ENCODE data around the gene INO80. TPM values are rescaled to one million over a fixed set of nuclear protein-coding genes. Genes with fewer than 3 reads are reported as not detected.
"Not testable (repeated sequence)": the region's sequence is repeated elsewhere in the genome, so short reads cannot be mapped to it uniquely, and the experiment has no call there.

The INO80 gene
- total RNA-seq, 1 donor from 2014 or later = 23.5 TPM

DNA sequence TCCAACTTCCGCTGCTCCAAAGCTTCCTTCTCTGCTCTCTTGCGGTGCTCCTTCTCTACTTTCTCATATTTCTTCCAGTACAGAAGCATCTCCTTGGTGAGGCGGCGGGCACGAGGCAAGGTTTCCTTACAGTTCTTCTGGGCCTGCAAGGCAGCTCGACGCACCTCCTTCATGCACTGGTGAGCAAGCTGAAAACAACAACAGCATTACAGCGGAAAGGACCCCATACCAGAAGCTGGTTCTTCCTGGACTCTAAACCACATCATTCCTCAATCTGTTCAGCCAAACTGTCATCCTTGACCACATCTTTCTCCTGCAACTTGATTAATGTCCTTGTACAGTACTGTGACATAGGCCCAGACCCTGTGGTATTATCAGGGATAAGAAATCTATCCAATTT lies 36.4 kb downstream of the INO80 start:
- Histone ChIP-seq H3K27me3 (ENCODE audit: control insufficient read depth in 3 of 3, insufficient read depth in 3 of 3, low read length in 3 of 3) (no peaks in the 10 kb centered on the region), H3K9ac (ENCODE audit: low read depth in 1 of 3, low read length in 3 of 3) (no peak overlapping the region), H3K9me3 (ENCODE audit: control insufficient read depth in 3 of 3, low read length in 3 of 3) (no peaks in the 10 kb centered on the region), H3K27ac (ENCODE audit: low read depth, low read length) (no peak overlapping the region), H3K4me3 (ENCODE audit: low read length in 3 of 3) (no peak overlapping the region), H3K36me3 (ENCODE audit: control insufficient read depth in 3 of 3, insufficient read depth in 3 of 3, low read length in 3 of 3) (peaks cover 48 to 69% (median 62%) of the 10 kb centered on the region in 3 donors), H3K4me1 (ENCODE audit: control insufficient read depth in 3 of 3, insufficient read depth in 3 of 3, low read length in 3 of 3) (no peaks in the 10 kb centered on the region)

GRCh38 chr15:41078879-41079278 lies 37.2 kb downstream of the INO80 start:
- H3K9me3 ChIP-seq (ENCODE audit: control insufficient read depth in 3 of 3, low read length in 3 of 3) = not testable (repeated sequence)
- H3K36me3 ChIP-seq (ENCODE audit: control insufficient read depth in 3 of 3, insufficient read depth in 3 of 3, low read length in 3 of 3) = peaks cover 49 to 69% (median 57%) of the 10 kb centered on the region in 3 donors

GRCh38 chr15:41078125-41078524 lies 38.0 kb downstream of the INO80 start:
- Histone ChIP-seq H3K27me3 (ENCODE audit: control insufficient read depth in 3 of 3, insufficient read depth in 3 of 3, low read length in 3 of 3) (no peaks in the 10 kb centered on the region), H3K9ac (ENCODE audit: low read depth in 1 of 3, low read length in 3 of 3) (no peak overlapping the region), H3K4me1 (ENCODE audit: control insufficient read depth in 3 of 3, insufficient read depth in 3 of 3, low read length in 3 of 3) (no peaks in the 10 kb centered on the region), H3K4me3 (ENCODE audit: low read length in 3 of 3) (no peak overlapping the region), H3K27ac (ENCODE audit: low read depth, low read length) (no peak overlapping the region), H3K9me3 (ENCODE audit: control insufficient read depth in 3 of 3, low read length in 3 of 3) (no peaks in the 10 kb centered on the region), H3K36me3 (ENCODE audit: control insufficient read depth in 3 of 3, insufficient read depth in 3 of 3, low read length in 3 of 3) (peaks cover 47 to 69% (median 57%) of the 10 kb centered on the region in 3 donors)

More at GRCh38 chr15:41078879-41079278, 37.2 kb downstream of the INO80 start:
- not testable (repeated sequence) for H3K9ac ChIP-seq (ENCODE audit: low read depth in 1 of 3, low read length in 3 of 3); H3K27ac ChIP-seq (ENCODE audit: low read depth, low read length); H3K4me1 ChIP-seq (ENCODE audit: control insufficient read depth in 3 of 3, insufficient read depth in 3 of 3, low read length in 3 of 3); H3K4me3 ChIP-seq (ENCODE audit: low read length in 3 of 3); H3K27me3 ChIP-seq (ENCODE audit: control insufficient read depth in 3 of 3, insufficient read depth in 3 of 3, low read length in 3 of 3)

GRCh38 chr15:41073028-41073427 lies 43.1 kb downstream of the INO80 start:
- H3K4me1 ChIP-seq (ENCODE audit: control insufficient read depth in 3 of 3, insufficient read depth in 3 of 3, low read length in 3 of 3) = no peaks in the 10 kb centered on the region
- H3K27ac ChIP-seq (ENCODE audit: low read depth, low read length) = no peak overlapping the region
- no peak overlapping the region for H3K9ac ChIP-seq (ENCODE audit: low read depth in 1 of 3, low read length in 3 of 3)
- no peak overlapping the region for H3K4me3 ChIP-seq (ENCODE audit: low read length in 3 of 3)
- H3K27me3 ChIP-seq (ENCODE audit: control insufficient read depth in 3 of 3, insufficient read depth in 3 of 3, low read length in 3 of 3) = no peaks in the 10 kb centered on the region
- peaks cover 38 to 73% (median 47%) of the 10 kb centered on the region in 3 donors for H3K36me3 ChIP-seq (ENCODE audit: control insufficient read depth in 3 of 3, insufficient read depth in 3 of 3, low read length in 3 of 3)
- H3K9me3 ChIP-seq (ENCODE audit: control insufficient read depth in 3 of 3, low read length in 3 of 3) = no peaks in the 10 kb centered on the region

DNA sequence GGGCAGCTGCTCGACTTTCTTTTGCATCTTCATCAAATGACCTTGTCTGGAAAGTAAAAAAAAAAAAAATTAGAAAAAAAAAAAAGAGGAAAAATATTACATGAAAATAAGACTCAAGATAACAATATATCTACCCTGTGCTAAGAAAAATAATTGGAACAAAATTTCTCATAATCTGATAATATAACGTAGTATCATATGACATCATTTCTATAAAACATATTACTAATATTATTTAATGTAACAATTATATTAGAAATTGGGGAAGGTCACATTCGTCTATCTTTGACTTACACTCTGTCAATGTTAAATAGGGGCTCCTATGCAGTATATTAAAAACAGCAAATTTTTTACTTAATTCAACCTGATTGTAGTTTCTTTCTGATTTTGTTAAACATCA lies 44.1 kb downstream of the INO80 start:
- H3K36me3 ChIP-seq (ENCODE audit: control insufficient read depth in 3 of 3, insufficient read depth in 3 of 3, low read length in 3 of 3) = peaks cover 39 to 72% (median 46%) of the 10 kb centered on the region in 3 donors

DNA sequence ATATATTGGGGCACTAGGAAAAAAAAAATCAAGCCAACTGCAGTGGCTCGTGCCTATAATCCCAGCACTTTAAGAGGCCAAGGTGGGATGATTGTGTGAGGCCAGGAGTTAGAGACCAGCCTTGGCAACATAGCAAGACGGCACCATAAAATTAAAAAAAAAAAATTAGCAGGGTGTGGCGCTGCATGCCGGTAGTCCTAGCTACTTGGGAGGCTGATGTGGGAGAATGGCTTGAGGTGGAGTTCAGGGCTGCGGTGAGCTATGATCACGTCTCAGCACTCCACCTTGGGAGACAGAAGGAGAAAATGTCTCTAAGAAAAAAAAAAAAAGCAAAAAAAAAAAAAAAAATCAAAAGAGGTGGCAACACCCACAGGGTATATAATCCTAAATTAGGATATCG lies 49.6 kb downstream of the INO80 start:
- Histone ChIP-seq H3K4me3 (ENCODE audit: low read length in 3 of 3) (no peak overlapping the region), H3K9me3 (ENCODE audit: control insufficient read depth in 3 of 3, low read length in 3 of 3) (peaks cover 0 to 3% (median 0%) of the 10 kb centered on the region in 3 donors), H3K9ac (ENCODE audit: low read depth in 1 of 3, low read length in 3 of 3) (no peak overlapping the region), H3K27me3 (ENCODE audit: control insufficient read depth in 3 of 3, insufficient read depth in 3 of 3, low read length in 3 of 3) (no peaks in the 10 kb centered on the region), H3K4me1 (ENCODE audit: control insufficient read depth in 3 of 3, insufficient read depth in 3 of 3, low read length in 3 of 3) (no peaks in the 10 kb centered on the region), H3K27ac (ENCODE audit: low read depth, low read length) (no peak overlapping the region), H3K36me3 (ENCODE audit: control insufficient read depth in 3 of 3, insufficient read depth in 3 of 3, low read length in 3 of 3) (peaks cover 36 to 64% (median 53%) of the 10 kb centered on the region in 3 donors)

More for the DNA sequence above, 44.1 kb downstream of the INO80 start:
- Histone ChIP-seq H3K27ac (ENCODE audit: low read depth, low read length) (no peak overlapping the region), H3K4me1 (ENCODE audit: control insufficient read depth in 3 of 3, insufficient read depth in 3 of 3, low read length in 3 of 3) (no peaks in the 10 kb centered on the region), H3K4me3 (ENCODE audit: low read length in 3 of 3) (no peak overlapping the region), H3K27me3 (ENCODE audit: control insufficient read depth in 3 of 3, insufficient read depth in 3 of 3, low read length in 3 of 3) (no peaks in the 10 kb centered on the region), H3K9me3 (ENCODE audit: control insufficient read depth in 3 of 3, low read length in 3 of 3) (no peaks in the 10 kb centered on the region), H3K9ac (ENCODE audit: low read depth in 1 of 3, low read length in 3 of 3) (no peak overlapping the region)

GRCh38 chr15:41061667-41062066 lies 54.4 kb downstream of the INO80 start:
- Histone ChIP-seq H3K4me3 (ENCODE audit: low read length in 3 of 3) (no peak overlapping the region), H3K9ac (ENCODE audit: low read depth in 1 of 3, low read length in 3 of 3) (no peak overlapping the region), H3K36me3 (ENCODE audit: control insufficient read depth in 3 of 3, insufficient read depth in 3 of 3, low read length in 3 of 3) (peaks cover 32 to 62% (median 58%) of the 10 kb centered on the region in 3 donors), H3K27me3 (ENCODE audit: control insufficient read depth in 3 of 3, insufficient read depth in 3 of 3, low read length in 3 of 3) (no peaks in the 10 kb centered on the region), H3K27ac (ENCODE audit: low read depth, low read length) (no peak overlapping the region), H3K9me3 (ENCODE audit: control insufficient read depth in 3 of 3, low read length in 3 of 3) (peaks cover 0 to 3% (median 0%) of the 10 kb centered on the region in 3 donors), H3K4me1 (ENCODE audit: control insufficient read depth in 3 of 3, insufficient read depth in 3 of 3, low read length in 3 of 3) (no peaks in the 10 kb centered on the region)

DNA sequence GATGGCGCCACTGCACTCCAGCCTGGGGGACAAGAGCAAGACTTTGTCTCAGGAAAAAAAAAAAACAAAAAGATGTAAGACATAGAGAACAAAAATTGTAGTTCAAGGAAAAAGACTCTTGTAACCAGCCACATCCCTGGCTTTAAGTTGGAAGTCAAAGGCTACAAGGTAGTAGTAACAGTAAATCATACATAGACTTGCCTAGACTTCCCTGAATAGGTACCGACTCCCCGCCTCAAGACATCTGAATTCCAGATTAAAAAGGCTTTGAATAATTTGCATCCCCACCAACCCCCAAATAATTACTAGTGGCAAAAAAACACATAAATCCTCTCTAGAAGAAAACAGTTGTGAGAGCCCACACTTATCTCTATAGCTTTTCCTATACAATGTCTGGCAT lies 55.6 kb downstream of the INO80 start:
- Histone ChIP-seq H3K9ac (ENCODE audit: low read depth in 1 of 3, low read length in 3 of 3) (no peak overlapping the region), H3K36me3 (ENCODE audit: control insufficient read depth in 3 of 3, insufficient read depth in 3 of 3, low read length in 3 of 3) (peaks cover 33 to 68% (median 66%) of the 10 kb centered on the region in 3 donors), H3K9me3 (ENCODE audit: control insufficient read depth in 3 of 3, low read length in 3 of 3) (peaks cover 0 to 3% (median 0%) of the 10 kb centered on the region in 3 donors)

DNA sequence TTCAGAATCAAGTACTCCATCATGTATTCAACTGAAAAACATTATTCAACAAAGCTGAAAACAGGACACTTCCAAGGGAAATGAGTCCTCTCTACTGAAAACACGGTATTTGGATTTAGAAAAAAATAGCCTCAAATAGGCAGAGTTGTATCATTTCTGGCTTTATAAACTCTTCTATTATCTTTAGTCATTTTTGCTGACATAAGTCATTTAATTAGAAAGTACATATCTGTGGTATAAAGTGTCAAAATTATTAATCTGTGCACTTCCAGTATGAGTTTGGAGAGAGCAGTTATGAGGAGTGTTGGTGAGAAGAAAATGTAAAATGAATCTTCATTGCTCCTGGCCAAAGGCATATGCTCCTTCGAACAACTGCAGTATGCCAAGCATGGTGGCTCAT lies 59.3 kb downstream of the INO80 start:
- no peaks in the 10 kb centered on the region for H3K27me3 ChIP-seq (ENCODE audit: control insufficient read depth in 3 of 3, insufficient read depth in 3 of 3, low read length in 3 of 3)
- peaks cover 0 to 2% (median 0%) of the 10 kb centered on the region in 3 donors for H3K9me3 ChIP-seq (ENCODE audit: control insufficient read depth in 3 of 3, low read length in 3 of 3)
- H3K27ac ChIP-seq (ENCODE audit: low read depth, low read length) = no peak overlapping the region
- H3K4me3 ChIP-seq (ENCODE audit: low read length in 3 of 3) = no peak overlapping the region
- H3K4me1 ChIP-seq (ENCODE audit: control insufficient read depth in 3 of 3, insufficient read depth in 3 of 3, low read length in 3 of 3) = no peaks in the 10 kb centered on the region
- no peak overlapping the region for H3K9ac ChIP-seq (ENCODE audit: low read depth in 1 of 3, low read length in 3 of 3)
- H3K36me3 ChIP-seq (ENCODE audit: control insufficient read depth in 3 of 3, insufficient read depth in 3 of 3, low read length in 3 of 3) = peaks cover 37 to 74% (median 53%) of the 10 kb centered on the region in 3 donors

More for the DNA sequence above, 55.6 kb downstream of the INO80 start:
- H3K27me3 ChIP-seq (ENCODE audit: control insufficient read depth in 3 of 3, insufficient read depth in 3 of 3, low read length in 3 of 3) = no peaks in the 10 kb centered on the region
- H3K27ac ChIP-seq (ENCODE audit: low read depth, low read length) = no peak overlapping the region
- no peaks in the 10 kb centered on the region for H3K4me1 ChIP-seq (ENCODE audit: control insufficient read depth in 3 of 3, insufficient read depth in 3 of 3, low read length in 3 of 3)
- no peak overlapping the region for H3K4me3 ChIP-seq (ENCODE audit: low read length in 3 of 3)

DNA sequence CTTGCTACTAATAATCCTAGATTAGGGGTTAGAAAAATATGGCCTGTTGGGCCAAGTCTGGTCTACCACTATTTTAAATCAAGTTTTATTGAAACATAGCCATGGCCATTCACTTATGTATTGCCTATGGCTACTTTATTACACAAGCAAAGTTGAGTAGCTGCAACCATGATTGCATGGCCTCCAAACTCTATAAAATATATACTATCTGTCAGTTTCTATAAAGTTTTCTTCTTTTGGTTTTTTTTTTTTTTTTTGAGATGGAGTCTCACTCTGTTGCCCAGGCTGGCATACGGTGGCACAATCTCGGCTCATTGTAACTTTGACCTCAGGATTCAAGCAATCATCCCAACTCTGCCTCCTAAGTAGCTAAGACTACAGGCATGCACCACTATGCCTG lies 60.4 kb downstream of the INO80 start:
- H3K9ac ChIP-seq (ENCODE audit: low read depth in 1 of 3, low read length in 3 of 3) = no peak overlapping the region
- H3K9me3 ChIP-seq (ENCODE audit: control insufficient read depth in 3 of 3, low read length in 3 of 3) = no peaks in the 10 kb centered on the region
- no peak overlapping the region for H3K27ac ChIP-seq (ENCODE audit: low read depth, low read length)
- H3K27me3 ChIP-seq (ENCODE audit: control insufficient read depth in 3 of 3, insufficient read depth in 3 of 3, low read length in 3 of 3) = no peaks in the 10 kb centered on the region
- no peaks in the 10 kb centered on the region for H3K4me1 ChIP-seq (ENCODE audit: control insufficient read depth in 3 of 3, insufficient read depth in 3 of 3, low read length in 3 of 3)
- no peak overlapping the region for H3K4me3 ChIP-seq (ENCODE audit: low read length in 3 of 3)
- H3K36me3 ChIP-seq (ENCODE audit: control insufficient read depth in 3 of 3, insufficient read depth in 3 of 3, low read length in 3 of 3) = peaks cover 37 to 75% (median 48%) of the 10 kb centered on the region in 3 donors
